ENCODE data around the gene IFI44.

- TF ChIP-seq POLR2AphosphoS5 (IDR thresholded peaks at IDR 0.05; ENCODE audit: low read depth, low read length) (no peak), TAF1 (IDR thresholded peaks at IDR 0.05; ENCODE audit: borderline replicate concordance, low read depth, low read length) (no peak), POLR2A (IDR thresholded peaks at IDR 0.05; ENCODE audit: low read depth, low read length) (no peak)
Measured at GRCh38 chr1:78645723-78646122, 3.9 kb upstream of the IFI44 start.
